Osteocyte (in vitro differentiated cells): ENCODE data around the gene RCAN2. TPM values are rescaled to one million over a fixed set of nuclear protein-coding genes. Genes with fewer than 3 reads are reported as not detected.

Source experiments
- DNase-seq: peaks from one replicate; pipeline ENCODE4 v3.0.0; 2021; ENCODE audit warnings: mixed read lengths; ENCODE audit not compliant: unreplicated experiment; ENCODE audit errors: extremely low spot score
- H3K27ac Mint-ChIP-seq: one replicate; pipeline ENCODE4 v1.8.0; 2021; ENCODE audit warnings: mild to moderate bottlenecking, mixed read lengths; ENCODE audit not compliant: unreplicated experiment
- H3K27me3 Mint-ChIP-seq: one replicate; pipeline ENCODE4 v1.8.0; 2021; ENCODE audit warnings: mixed read lengths; ENCODE audit not compliant: unreplicated experiment
- H3K36me3 Mint-ChIP-seq: one replicate; pipeline ENCODE4 v1.8.0; 2021; ENCODE audit warnings: mixed read lengths; ENCODE audit not compliant: unreplicated experiment
- H3K4me1 Mint-ChIP-seq: one replicate; pipeline ENCODE4 v1.8.0; 2021; ENCODE audit warnings: mixed read lengths; ENCODE audit not compliant: unreplicated experiment
- H3K4me3 Mint-ChIP-seq: one replicate; pipeline ENCODE4 v1.8.0; 2021; ENCODE audit warnings: mild to moderate bottlenecking, moderate library complexity, mixed read lengths; ENCODE audit not compliant: unreplicated experiment
- H3K9me3 Mint-ChIP-seq: one replicate; pipeline ENCODE4 v1.8.0; 2021; ENCODE audit warnings: mixed read lengths; ENCODE audit not compliant: unreplicated experiment
- total RNA-seq: library from RNA; stranded (reverse); gene quantifications from 2 replicates; pipeline ENCODE4 v1.2.1, GENCODE V29; 2021
- TF ChIP-seq, protein P1 (sequence below): fragments of 200-600 bp; sonication (generic); IDR thresholded peaks from 2 replicates; pipeline ENCODE4 v1.5.0; 2021; ENCODE audit warnings: antibody characterized with exemption, mild to moderate bottlenecking, moderate library complexity

RCAN2 gene
- total RNA-seq, 1 donor from 2014 or later, result 31.3 TPM

GRCh38 chr6:46484081-46484820 lies 7.0 kb downstream of the RCAN2 start:
- Mint-ChIP-seq H3K4me3 (no peak overlapping the region), H3K27me3 (peaks cover 2% of the 10 kb centered on the region), H3K9me3 (no peaks in the 10 kb centered on the region), H3K27ac (no peak overlapping the region), H3K36me3 (peaks cover 17% of the 10 kb centered on the region), H3K4me1 (peaks cover 33% of the 10 kb centered on the region)
- no peak for DNase-seq
- TF ChIP-seq, protein P1, sequence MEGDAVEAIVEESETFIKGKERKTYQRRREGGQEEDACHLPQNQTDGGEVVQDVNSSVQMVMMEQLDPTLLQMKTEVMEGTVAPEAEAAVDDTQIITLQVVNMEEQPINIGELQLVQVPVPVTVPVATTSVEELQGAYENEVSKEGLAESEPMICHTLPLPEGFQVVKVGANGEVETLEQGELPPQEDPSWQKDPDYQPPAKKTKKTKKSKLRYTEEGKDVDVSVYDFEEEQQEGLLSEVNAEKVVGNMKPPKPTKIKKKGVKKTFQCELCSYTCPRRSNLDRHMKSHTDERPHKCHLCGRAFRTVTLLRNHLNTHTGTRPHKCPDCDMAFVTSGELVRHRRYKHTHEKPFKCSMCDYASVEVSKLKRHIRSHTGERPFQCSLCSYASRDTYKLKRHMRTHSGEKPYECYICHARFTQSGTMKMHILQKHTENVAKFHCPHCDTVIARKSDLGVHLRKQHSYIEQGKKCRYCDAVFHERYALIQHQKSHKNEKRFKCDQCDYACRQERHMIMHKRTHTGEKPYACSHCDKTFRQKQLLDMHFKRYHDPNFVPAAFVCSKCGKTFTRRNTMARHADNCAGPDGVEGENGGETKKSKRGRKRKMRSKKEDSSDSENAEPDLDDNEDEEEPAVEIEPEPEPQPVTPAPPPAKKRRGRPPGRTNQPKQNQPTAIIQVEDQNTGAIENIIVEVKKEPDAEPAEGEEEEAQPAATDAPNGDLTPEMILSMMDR, result no peak

- H3K27me3 Mint-ChIP-seq, result no peaks in the 10 kb centered on the region
- TF ChIP-seq, protein P1, result no peak
- no peaks in the 10 kb centered on the region for H3K9me3 Mint-ChIP-seq
- no peak overlapping the region for H3K4me3 Mint-ChIP-seq
- peaks cover 1% of the 10 kb centered on the region for H3K36me3 Mint-ChIP-seq
- H3K4me1 Mint-ChIP-seq, result peaks cover 13% of the 10 kb centered on the region
- H3K27ac Mint-ChIP-seq, result no peak overlapping the region
- no peak for DNase-seq
Observed at GRCh38 chr6:46476301-46476700, 14.9 kb downstream of the RCAN2 start.

- Mint-ChIP-seq H3K4me3 (no peak overlapping the region), H3K27me3 (no peaks in the 10 kb centered on the region), H3K4me1 (peaks cover 17% of the 10 kb centered on the region), H3K36me3 (peaks cover 7% of the 10 kb centered on the region), H3K27ac (peak overlapping the region; percentile 27), H3K9me3 (peaks cover 8% of the 10 kb centered on the region)
- no peak for DNase-seq
- TF ChIP-seq, protein P1, result no peak
Observed at GRCh38 chr6:46473881-46474280, 17.4 kb downstream of the RCAN2 start.

- Mint-ChIP-seq H3K9me3 (peaks cover 8% of the 10 kb centered on the region), H3K27ac (no peak overlapping the region), H3K4me3 (no peak overlapping the region), H3K36me3 (peaks cover 7% of the 10 kb centered on the region), H3K27me3 (no peaks in the 10 kb centered on the region), H3K4me1 (peaks cover 23% of the 10 kb centered on the region)
- TF ChIP-seq, protein P1, result no peak
- DNase-seq, result no peak
Observed at GRCh38 chr6:46472243-46472642, 19.0 kb downstream of the RCAN2 start.

- DNase-seq, result no peak
- H3K4me3 Mint-ChIP-seq, result no peak overlapping the region
- peak overlapping the region; percentile 5 for H3K27ac Mint-ChIP-seq
Observed at GRCh38 chr6:46469021-46469420, 22.2 kb downstream of the RCAN2 start.

More at GRCh38 chr6:46469021-46469420, 22.2 kb downstream of the RCAN2 start:
- Mint-ChIP-seq H3K4me1 (peaks cover 37% of the 10 kb centered on the region), H3K27me3 (no peaks in the 10 kb centered on the region), H3K36me3 (peaks cover 5% of the 10 kb centered on the region), H3K9me3 (peaks cover 8% of the 10 kb centered on the region)
- TF ChIP-seq, protein P1, result no peak
